ENCODE data around the gene LSM4. TPM values are rescaled to one million over a fixed set of nuclear protein-coding genes. Genes with fewer than 3 reads are reported as not detected.

The LSM4 gene
- total RNA-seq, 1 experiment from 2014 or later: 828 TPM

GRCh38 chr19:18320865-18321733, 1.8 kb downstream of the LSM4 start:
- no peak for DNase-seq (ENCODE audit: low read depth)

GRCh38 chr19:18319591-18320135, 3.2 kb downstream of the LSM4 start:
- no peak for DNase-seq (ENCODE audit: low read depth)
- in situ Hi-C loops (cut with HindIII; ENCODE audit: low pct_unique_long_range_greater_than_20kb, low sequenced_read_pairs): no loop called here

More at GRCh38 chr19:18320865-18321733, 1.8 kb downstream of the LSM4 start:
- in situ Hi-C loops (cut with HindIII; ENCODE audit: low pct_unique_long_range_greater_than_20kb, low sequenced_read_pairs): no loop called here

- in situ Hi-C loops (cut with HindIII; ENCODE audit: low pct_unique_long_range_greater_than_20kb, low sequenced_read_pairs): no loop called here
- DNase-seq (ENCODE audit: low read depth): no peak
These were observed 4.7 kb downstream of the LSM4 start for GRCh38 chr19:18317961-18318800.

- DNase-seq (ENCODE audit: low read depth): no peak
- in situ Hi-C loops (cut with HindIII; ENCODE audit: low pct_unique_long_range_greater_than_20kb, low sequenced_read_pairs): no loop called here
These were observed 9.5 kb downstream of the LSM4 start for GRCh38 chr19:18313398-18313797.

GRCh38 chr19:18312092-18312534, 10.8 kb downstream of the LSM4 start:
- in situ Hi-C loops (cut with HindIII; ENCODE audit: low pct_unique_long_range_greater_than_20kb, low sequenced_read_pairs): no loop called here
- DNase-seq (ENCODE audit: low read depth): no peak

GRCh38 chr19:18311502-18312091, 11.3 kb downstream of the LSM4 start:
- in situ Hi-C loops (cut with HindIII; ENCODE audit: low pct_unique_long_range_greater_than_20kb, low sequenced_read_pairs): no loop called here
- no peak for DNase-seq (ENCODE audit: low read depth)

GRCh38 chr19:18310966-18311365, 11.9 kb downstream of the LSM4 start:
- no peak for DNase-seq (ENCODE audit: low read depth)
- in situ Hi-C loops (cut with HindIII; ENCODE audit: low pct_unique_long_range_greater_than_20kb, low sequenced_read_pairs): no loop called here

- in situ Hi-C loops (cut with HindIII; ENCODE audit: low pct_unique_long_range_greater_than_20kb, low sequenced_read_pairs): no loop called here
- DNase-seq (ENCODE audit: low read depth): no peak
These were observed 12.6 kb downstream of the LSM4 start for GRCh38 chr19:18310118-18310909.

GRCh38 chr19:18309525-18310064, 13.3 kb downstream of the LSM4 start:
- DNase-seq (ENCODE audit: low read depth): no peak
- in situ Hi-C loops (cut with HindIII; ENCODE audit: low pct_unique_long_range_greater_than_20kb, low sequenced_read_pairs): no loop called here

GRCh38 chr19:18308948-18309325, 13.9 kb downstream of the LSM4 start:
- DNase-seq (ENCODE audit: low read depth): no peak
- in situ Hi-C loops (cut with HindIII; ENCODE audit: low pct_unique_long_range_greater_than_20kb, low sequenced_read_pairs): no loop called here

GRCh38 chr19:18308051-18308947, 14.6 kb downstream of the LSM4 start:
- no peak for DNase-seq (ENCODE audit: low read depth)
- in situ Hi-C loops (cut with HindIII; ENCODE audit: low pct_unique_long_range_greater_than_20kb, low sequenced_read_pairs): no loop called here

GRCh38 chr19:18307271-18307681, 15.6 kb downstream of the LSM4 start:
- in situ Hi-C loops (cut with HindIII; ENCODE audit: low pct_unique_long_range_greater_than_20kb, low sequenced_read_pairs): no loop called here
- no peak for DNase-seq (ENCODE audit: low read depth)

- no peak for DNase-seq (ENCODE audit: low read depth)
- in situ Hi-C loops (cut with HindIII; ENCODE audit: low pct_unique_long_range_greater_than_20kb, low sequenced_read_pairs): no loop called here
These were observed 16.0 kb downstream of the LSM4 start for GRCh38 chr19:18306888-18307260.

- no peak for DNase-seq (ENCODE audit: low read depth)
- in situ Hi-C loops (cut with HindIII; ENCODE audit: low pct_unique_long_range_greater_than_20kb, low sequenced_read_pairs): no loop called here
These were observed 16.5 kb downstream of the LSM4 start for GRCh38 chr19:18306209-18306887.

- in situ Hi-C loops (cut with HindIII; ENCODE audit: low pct_unique_long_range_greater_than_20kb, low sequenced_read_pairs): no loop called here
- DNase-seq (ENCODE audit: low read depth): peak; percentile 88
These were observed 18.2 kb downstream of the LSM4 start for GRCh38 chr19:18304458-18305310.

- no peak for DNase-seq (ENCODE audit: low read depth)
- in situ Hi-C loops (cut with HindIII; ENCODE audit: low pct_unique_long_range_greater_than_20kb, low sequenced_read_pairs): no loop called here
These were observed 18.7 kb downstream of the LSM4 start for GRCh38 chr19:18304208-18304457.

All from Caki2 (cell line).